ENCODE measurements around the gene MID2.

DNA sequence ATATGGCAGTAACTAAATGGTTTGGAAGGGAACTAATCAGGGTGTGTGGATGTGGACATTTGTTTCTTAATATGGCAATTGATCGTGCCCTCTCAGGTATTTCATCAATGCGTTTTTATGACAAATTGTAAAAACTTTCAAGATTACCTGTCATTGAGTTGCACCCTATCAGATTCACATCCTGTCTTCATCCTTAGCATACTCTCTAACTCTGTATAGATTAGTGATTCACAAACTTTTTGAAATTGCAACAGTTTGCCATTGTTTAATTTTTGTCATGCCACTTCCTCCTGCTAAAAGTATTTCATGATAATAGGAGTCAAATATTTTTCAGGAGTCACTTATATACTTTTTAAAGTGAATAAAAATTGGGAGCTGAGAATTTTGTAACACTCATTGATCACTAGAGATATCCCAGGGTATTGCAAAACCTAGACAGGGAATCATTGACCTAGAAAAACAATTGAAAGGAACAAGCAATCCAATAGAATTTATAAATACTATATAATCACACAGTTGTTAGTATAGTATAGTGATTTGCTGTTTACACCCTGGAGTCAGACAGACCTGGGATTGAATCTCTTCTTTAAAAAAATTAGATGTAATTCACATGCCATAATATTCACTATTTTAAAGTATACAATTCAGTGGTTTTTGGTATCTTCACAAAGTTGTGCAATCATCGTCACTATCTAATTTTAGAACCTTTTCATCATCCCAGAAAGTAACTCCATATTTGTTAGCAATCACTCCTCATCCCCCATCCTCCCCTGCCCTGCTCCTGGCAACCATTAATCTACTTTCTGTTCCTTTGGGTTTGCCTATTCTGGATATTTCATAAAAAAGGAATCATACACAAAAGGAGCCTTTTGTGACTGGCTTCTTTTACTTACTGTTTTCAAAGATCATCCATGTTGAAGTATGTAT is 8.9 kb downstream of the MID2 start:
- TF ChIP-seq, protein P1, sequence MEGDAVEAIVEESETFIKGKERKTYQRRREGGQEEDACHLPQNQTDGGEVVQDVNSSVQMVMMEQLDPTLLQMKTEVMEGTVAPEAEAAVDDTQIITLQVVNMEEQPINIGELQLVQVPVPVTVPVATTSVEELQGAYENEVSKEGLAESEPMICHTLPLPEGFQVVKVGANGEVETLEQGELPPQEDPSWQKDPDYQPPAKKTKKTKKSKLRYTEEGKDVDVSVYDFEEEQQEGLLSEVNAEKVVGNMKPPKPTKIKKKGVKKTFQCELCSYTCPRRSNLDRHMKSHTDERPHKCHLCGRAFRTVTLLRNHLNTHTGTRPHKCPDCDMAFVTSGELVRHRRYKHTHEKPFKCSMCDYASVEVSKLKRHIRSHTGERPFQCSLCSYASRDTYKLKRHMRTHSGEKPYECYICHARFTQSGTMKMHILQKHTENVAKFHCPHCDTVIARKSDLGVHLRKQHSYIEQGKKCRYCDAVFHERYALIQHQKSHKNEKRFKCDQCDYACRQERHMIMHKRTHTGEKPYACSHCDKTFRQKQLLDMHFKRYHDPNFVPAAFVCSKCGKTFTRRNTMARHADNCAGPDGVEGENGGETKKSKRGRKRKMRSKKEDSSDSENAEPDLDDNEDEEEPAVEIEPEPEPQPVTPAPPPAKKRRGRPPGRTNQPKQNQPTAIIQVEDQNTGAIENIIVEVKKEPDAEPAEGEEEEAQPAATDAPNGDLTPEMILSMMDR (conservative IDR thresholded peaks at IDR 0.05 in 1 of 2, IDR thresholded peaks at IDR 0.05 in 1 of 2; ENCODE audit: low read depth in 1 of 2, low read length in 2 of 2), result no peak
- TF ChIP-seq EZH2 (IDR thresholded peaks at IDR 0.05; ENCODE audit: low read length, missing control alignments), result no peak

Data from fibroblast of lung (primary cell).